NB4 (cell line): Measurements from ENCODE around the gene HOOK2.

Experiments used
- DNase-seq: peaks from one replicate; pipeline ENCODE4 v3.0.0; 2010; ENCODE audit warnings: low read depth
- H3K4me3 ChIP-seq: one replicate; pipeline ENCODE4 v1.5.1; 2011; ENCODE audit warnings: mild to moderate bottlenecking, low read depth, low read length, moderate library complexity
- MYC ChIP-seq: IDR thresholded peaks from 2 replicates; pipeline ENCODE4 v1.6.1; 2011; ENCODE audit warnings: low read depth, low read length
- POLR2A ChIP-seq: IDR thresholded peaks from 2 replicates; pipeline ENCODE4 v1.6.1; 2011; ENCODE audit warnings: mild to moderate bottlenecking; ENCODE audit not compliant: insufficient read length; ENCODE audit errors: extremely low read depth
- TF ChIP-seq, protein P1 (sequence below): IDR thresholded peaks from one replicate; pipeline ENCODE4 v1.5.1; 2012; ENCODE audit warnings: low read depth, low read length
- TF ChIP-seq, protein P2 (sequence below): IDR thresholded peaks from 2 replicates; pipeline ENCODE4 v1.6.1; 2011; ENCODE audit warnings: low read depth, low read length

HOOK2 gene

GRCh38 chr19:12757544-12758274, 17.6 kb downstream of the HOOK2 start:
- TF ChIP-seq POLR2A (no peak), MYC (0 out of 2 replicates have a peak, but pooled peaks have one; percentile 46)
- TF ChIP-seq, protein P1, sequence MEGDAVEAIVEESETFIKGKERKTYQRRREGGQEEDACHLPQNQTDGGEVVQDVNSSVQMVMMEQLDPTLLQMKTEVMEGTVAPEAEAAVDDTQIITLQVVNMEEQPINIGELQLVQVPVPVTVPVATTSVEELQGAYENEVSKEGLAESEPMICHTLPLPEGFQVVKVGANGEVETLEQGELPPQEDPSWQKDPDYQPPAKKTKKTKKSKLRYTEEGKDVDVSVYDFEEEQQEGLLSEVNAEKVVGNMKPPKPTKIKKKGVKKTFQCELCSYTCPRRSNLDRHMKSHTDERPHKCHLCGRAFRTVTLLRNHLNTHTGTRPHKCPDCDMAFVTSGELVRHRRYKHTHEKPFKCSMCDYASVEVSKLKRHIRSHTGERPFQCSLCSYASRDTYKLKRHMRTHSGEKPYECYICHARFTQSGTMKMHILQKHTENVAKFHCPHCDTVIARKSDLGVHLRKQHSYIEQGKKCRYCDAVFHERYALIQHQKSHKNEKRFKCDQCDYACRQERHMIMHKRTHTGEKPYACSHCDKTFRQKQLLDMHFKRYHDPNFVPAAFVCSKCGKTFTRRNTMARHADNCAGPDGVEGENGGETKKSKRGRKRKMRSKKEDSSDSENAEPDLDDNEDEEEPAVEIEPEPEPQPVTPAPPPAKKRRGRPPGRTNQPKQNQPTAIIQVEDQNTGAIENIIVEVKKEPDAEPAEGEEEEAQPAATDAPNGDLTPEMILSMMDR: peak; percentile 89
- TF ChIP-seq, protein P2, sequence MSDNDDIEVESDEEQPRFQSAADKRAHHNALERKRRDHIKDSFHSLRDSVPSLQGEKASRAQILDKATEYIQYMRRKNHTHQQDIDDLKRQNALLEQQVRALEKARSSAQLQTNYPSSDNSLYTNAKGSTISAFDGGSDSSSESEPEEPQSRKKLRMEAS: peak; percentile 44; the same call in 1 of the 2 replicates
- DNase-seq: peak; percentile 74
- no peak overlapping the region for H3K4me3 ChIP-seq

- TF ChIP-seq, protein P2: no peak
- TF ChIP-seq MYC: no peak
- TF ChIP-seq, protein P1: no peak
- no peak for TF ChIP-seq POLR2A
- H3K4me3 ChIP-seq: no peak overlapping the region
- DNase-seq: no peak
These were observed 19.0 kb downstream of the HOOK2 start for GRCh38 chr19:12756150-12756883.

GRCh38 chr19:12754465-12755196, 20.7 kb downstream of the HOOK2 start:
- no peak for DNase-seq
- no peak overlapping the region for H3K4me3 ChIP-seq
- no peak for TF ChIP-seq POLR2A
- TF ChIP-seq, protein P2: no peak
- no peak for TF ChIP-seq MYC
- TF ChIP-seq, protein P1: no peak

GRCh38 chr19:12752056-12752781, 23.1 kb downstream of the HOOK2 start:
- DNase-seq: no peak
- no peak for TF ChIP-seq POLR2A
- TF ChIP-seq, protein P2: no peak
- TF ChIP-seq MYC: no peak
- TF ChIP-seq, protein P1: no peak
- no peak overlapping the region for H3K4me3 ChIP-seq

GRCh38 chr19:12751635-12752034, 23.7 kb downstream of the HOOK2 start, which contains the start of gene BEST2:
Gene BEST2, plus strand, starts transcription at chr19:12751791. Its CDS starts 802 bp downstream, at chr19:12752593.
- no peak for DNase-seq
- TF ChIP-seq, protein P1: no peak
- TF ChIP-seq POLR2A (no peak), MYC (no peak)
- TF ChIP-seq, protein P2: no peak
- no peak within 1 kb of the TSS for H3K4me3 ChIP-seq
